A549 (cell line): ENCODE data around the gene ADAMTSL5.
A peak's percentile ranks its signal among the peaks of the same experiment; 100 is the strongest.

ENCODE experiments used
- KDM5A ChIP-seq: fragments of 200-600 bp; sonication (generic); IDR thresholded peaks from 2 replicates; pipeline ENCODE4 v1.6.1; 2016; ENCODE audit warnings: antibody characterized with exemption, mild to moderate bottlenecking
- POLR2A ChIP-seq: IDR thresholded peaks from 2 replicates; pipeline ENCODE4 v1.6.1; 2012; ENCODE audit warnings: mild to moderate bottlenecking, low read length
- REST ChIP-seq: fragments of 200-600 bp; sonication (generic); IDR thresholded peaks from 2 replicates; pipeline ENCODE4 v1.6.1; 2016; ENCODE audit warnings: antibody characterized with exemption, mild to moderate bottlenecking, moderate library complexity
- TF ChIP-seq, protein P1 (sequence below): fragments of >200 bp; sonication (Bioruptor Twin); formaldehyde crosslinking; IDR thresholded peaks from 3 replicates; pipeline ENCODE4 v1.5.1; 2016

DNA sequence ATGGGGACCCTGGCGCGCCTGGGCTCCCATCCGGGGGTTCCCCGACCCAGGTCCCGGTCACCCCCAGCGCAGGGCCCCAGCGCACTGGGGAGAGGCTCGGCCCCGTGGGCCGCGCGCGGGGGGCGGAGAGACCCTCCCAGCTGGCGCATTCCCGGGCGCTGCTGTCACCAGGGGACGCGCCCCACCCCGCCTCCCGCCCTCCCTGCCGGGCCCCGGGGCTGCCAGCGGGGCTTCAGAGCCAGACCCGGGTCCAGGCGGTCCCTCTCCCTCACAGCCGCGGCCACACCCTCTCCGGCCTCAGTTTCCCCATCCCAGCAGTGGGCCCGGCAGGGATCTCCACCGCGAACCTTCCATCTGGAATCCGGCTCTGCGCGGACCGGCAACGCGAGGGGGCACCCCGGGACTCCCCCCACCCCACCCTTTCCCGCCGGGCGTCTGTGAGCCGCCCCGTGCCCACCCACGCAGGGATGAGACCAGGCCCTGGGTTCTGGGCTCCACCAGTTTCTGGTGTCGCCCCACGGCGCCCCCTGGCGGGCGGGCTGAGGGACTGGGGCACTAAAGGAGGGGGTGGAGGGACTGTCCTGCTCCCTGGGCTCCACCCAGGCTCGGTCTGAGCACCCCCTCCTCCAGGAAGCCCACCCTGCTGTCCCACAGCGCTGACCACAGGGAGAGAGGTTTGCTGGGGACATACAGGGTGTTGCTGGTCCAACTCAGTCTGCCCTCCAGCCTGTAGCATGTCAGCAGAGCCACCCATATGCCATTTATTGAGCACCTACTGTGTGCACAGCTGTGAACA, 878 bp upstream of the ADAMTSL5 start:
- TF ChIP-seq POLR2A (no peak), KDM5A (no peak), REST (no peak)
- TF ChIP-seq, protein P1, sequence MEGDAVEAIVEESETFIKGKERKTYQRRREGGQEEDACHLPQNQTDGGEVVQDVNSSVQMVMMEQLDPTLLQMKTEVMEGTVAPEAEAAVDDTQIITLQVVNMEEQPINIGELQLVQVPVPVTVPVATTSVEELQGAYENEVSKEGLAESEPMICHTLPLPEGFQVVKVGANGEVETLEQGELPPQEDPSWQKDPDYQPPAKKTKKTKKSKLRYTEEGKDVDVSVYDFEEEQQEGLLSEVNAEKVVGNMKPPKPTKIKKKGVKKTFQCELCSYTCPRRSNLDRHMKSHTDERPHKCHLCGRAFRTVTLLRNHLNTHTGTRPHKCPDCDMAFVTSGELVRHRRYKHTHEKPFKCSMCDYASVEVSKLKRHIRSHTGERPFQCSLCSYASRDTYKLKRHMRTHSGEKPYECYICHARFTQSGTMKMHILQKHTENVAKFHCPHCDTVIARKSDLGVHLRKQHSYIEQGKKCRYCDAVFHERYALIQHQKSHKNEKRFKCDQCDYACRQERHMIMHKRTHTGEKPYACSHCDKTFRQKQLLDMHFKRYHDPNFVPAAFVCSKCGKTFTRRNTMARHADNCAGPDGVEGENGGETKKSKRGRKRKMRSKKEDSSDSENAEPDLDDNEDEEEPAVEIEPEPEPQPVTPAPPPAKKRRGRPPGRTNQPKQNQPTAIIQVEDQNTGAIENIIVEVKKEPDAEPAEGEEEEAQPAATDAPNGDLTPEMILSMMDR = peak; percentile 70
